Measurements from ENCODE around the gene TIMM17B. TPM values are rescaled to one million over a fixed set of nuclear protein-coding genes. Genes with fewer than 3 reads are reported as not detected.
A peak's percentile ranks its signal among the peaks of the same experiment; 100 is the strongest.

Gene TIMM17B
- total RNA-seq, 5 donors from 2014 or later (not counting 1 experiment from before 2014, with no cell fraction given) = 40.5 to 52.1 (median 49.3) TPM

GRCh38 chrX:48914593-48915493 is 17.3 kb upstream of the TIMM17B start:
- WGBS (ENCODE audit: insufficient coverage) = 71% methylated on average over 5 of the region's 13 CpGs

GRCh38 chrX:48913605-48914366 is 16.2 kb upstream of the TIMM17B start:
- H3K9me3 Mint-ChIP-seq = no peaks in the 10 kb centered on the region
- Histone ChIP-seq H3K4me1 (ENCODE audit: control insufficient read depth in 1 of 2, extremely low read depth in 1 of 2, insufficient read depth in 2 of 2, low read length in 2 of 2) (peaks cover 2 to 59% of the 10 kb centered on the region in 2 experiments), H3K36me3 (ENCODE audit: control insufficient read depth in 2 of 2, extremely low read depth in 1 of 2, insufficient read depth in 1 of 2, low read length in 1 of 2) (peaks cover 0 to 47% of the 10 kb centered on the region in 2 donors), H3K27ac (ENCODE audit: low read length) (peak overlapping the region; percentile 18), H3K9me3 (no peaks in the 10 kb centered on the region), H3K27me3 (replicated peaks in 1 of 2; ENCODE audit: control insufficient read depth in 2 of 2, extremely low read depth in 1 of 2, insufficient read depth in 2 of 2, low read length in 1 of 2) (no peaks in the 10 kb centered on the region), H3K4me3 (ENCODE audit: control insufficient read depth in 1 of 2, extremely low read depth in 1 of 2, low read length in 1 of 2) (no peak overlapping the region)
- ATAC-seq (replicated peaks in 1 of 4) (no peak), DNase-seq (no peak)
- peaks cover 26% of the 10 kb centered on the region for H3K36me3 Mint-ChIP-seq
- ChIA-PET CTCF (no interaction called here), POLR2A (interaction anchor here (0.7 kb wide), 2 partner anchors 12 to 259 kb away, joined by 5 to 11 read pairs; no protein-coding TSS in a partner anchor)
- H3K4me3 Mint-ChIP-seq = peak overlapping the region; percentile 86 to 97 (median 96)
- H3K27me3 Mint-ChIP-seq = peaks cover 0 to 7% of the 10 kb centered on the region in 2 donors
- H3K4me1 Mint-ChIP-seq = peaks cover 54 to 63% (median 61%) of the 10 kb centered on the region in 3 donors
- H3K27ac Mint-ChIP-seq = peak overlapping the region; percentile 67 to 77
- 86% methylated on average over 1 of the region's 5 CpGs for WGBS (ENCODE audit: insufficient coverage)

More at GRCh38 chrX:48914593-48915493, 17.3 kb upstream of the TIMM17B start:
- POLR2A ChIA-PET = interaction anchor here in 1 of 2 donors (0.6 kb wide), 1 partner anchor 8 kb away, joined by 3 read pairs; no protein-coding TSS in a partner anchor
- Histone ChIP-seq H3K4me3 (ENCODE audit: control insufficient read depth in 1 of 2, extremely low read depth in 1 of 2, low read length in 1 of 2) (peak overlapping the region; percentile 46 to 98), H3K36me3 (ENCODE audit: control insufficient read depth in 2 of 2, extremely low read depth in 1 of 2, insufficient read depth in 1 of 2, low read length in 1 of 2) (peaks cover 0 to 42% of the 10 kb centered on the region in 2 donors), H3K27ac (ENCODE audit: low read length) (no peak overlapping the region), H3K9me3 (no peaks in the 10 kb centered on the region), H3K4me1 (ENCODE audit: control insufficient read depth in 1 of 2, extremely low read depth in 1 of 2, insufficient read depth in 2 of 2, low read length in 2 of 2) (peaks cover 4 to 62% of the 10 kb centered on the region in 2 experiments), H3K27me3 (replicated peaks in 1 of 2; ENCODE audit: control insufficient read depth in 2 of 2, extremely low read depth in 1 of 2, insufficient read depth in 2 of 2, low read length in 1 of 2) (no peaks in the 10 kb centered on the region)
- no peaks in the 10 kb centered on the region for H3K9me3 Mint-ChIP-seq
- H3K4me1 Mint-ChIP-seq = peaks cover 58 to 71% (median 65%) of the 10 kb centered on the region in 3 donors
- peaks cover 26% of the 10 kb centered on the region for H3K36me3 Mint-ChIP-seq
- ATAC-seq (replicated peaks in 1 of 4) (no peak), DNase-seq (no peak)
- H3K27ac Mint-ChIP-seq = peak overlapping the region; percentile 7 to 77
- CTCF ChIA-PET = interaction anchor here in 1 of 2 donors (1.8 kb wide), 1 partner anchor 25 kb away, joined by 5 read pairs; no protein-coding TSS in a partner anchor
- peak overlapping the region; percentile 86 to 97 (median 96) for H3K4me3 Mint-ChIP-seq
- H3K27me3 Mint-ChIP-seq = peaks cover 0 to 7% of the 10 kb centered on the region in 2 donors

- peaks cover 2 to 55% of the 10 kb centered on the region in 2 experiments for H3K4me1 ChIP-seq (ENCODE audit: control insufficient read depth in 1 of 2, extremely low read depth in 1 of 2, insufficient read depth in 2 of 2, low read length in 2 of 2)
- peaks cover 49 to 59% (median 54%) of the 10 kb centered on the region in 3 donors for H3K4me1 Mint-ChIP-seq
- CTCF ChIA-PET = interaction anchor here (0.6 to 1.3 kb wide), 8 partner anchors 26 to 443 kb away, joined by 3 to 8 read pairs (median 5); no protein-coding TSS in a partner anchor
Measured at GRCh38 chrX:48911412-48912182, 14.0 kb upstream of the TIMM17B start, which contains the start of gene SLC35A2. Gene SLC35A2 (minus strand): TSS chrX:48911646. CDS start chrX:48911636, 10 bp downstream.

GRCh38 chrX:48910926-48911411 is 13.4 kb upstream of the TIMM17B start:
- Mint-ChIP-seq H3K9me3 (no peaks in the 10 kb centered on the region), H3K36me3 (peaks cover 15% of the 10 kb centered on the region), H3K27me3 (peaks cover 0 to 11% of the 10 kb centered on the region in 2 donors), H3K27ac (peak overlapping the region; percentile 92 to 93), H3K4me1 (peaks cover 46 to 57% (median 54%) of the 10 kb centered on the region in 3 donors), H3K4me3 (peak overlapping the region; percentile 86 to 94 (median 88))
- DNase-seq (no peak), ATAC-seq (replicated peaks in 1 of 4) (peak in 3 of 4 experiments; percentile 1 to 5 (median 2))
- peaks cover 1 to 50% of the 10 kb centered on the region in 2 experiments for H3K4me1 ChIP-seq (ENCODE audit: control insufficient read depth in 1 of 2, extremely low read depth in 1 of 2, insufficient read depth in 2 of 2, low read length in 2 of 2)
- H3K9me3 ChIP-seq = no peaks in the 10 kb centered on the region
- ChIA-PET POLR2A (interaction anchor here (1.0 to 2.2 kb wide), 3 partner anchors 13 to 26 kb away, joined by 5 to 16 read pairs (median 8); partner anchors contain the start of genes PQBP1 (in 2 of the 2) and TIMM17B (in 2 of the 2)), CTCF (interaction anchor here in 1 of 2 donors (0.7 to 1.3 kb wide), 3 partner anchors 26 to 35 kb away, joined by 3 to 8 read pairs (median 5); no protein-coding TSS in a partner anchor)
- WGBS (ENCODE audit: insufficient coverage) = 0% methylated on average over 3 of the region's 12 CpGs
- H3K27ac ChIP-seq (ENCODE audit: low read length) = peak overlapping the region; percentile 74
- no peaks in the 10 kb centered on the region for H3K27me3 ChIP-seq (replicated peaks in 1 of 2; ENCODE audit: control insufficient read depth in 2 of 2, extremely low read depth in 1 of 2, insufficient read depth in 2 of 2, low read length in 1 of 2)
- H3K4me3 ChIP-seq (ENCODE audit: control insufficient read depth in 1 of 2, extremely low read depth in 1 of 2, low read length in 1 of 2) = peak overlapping the region; percentile 68 to 85
- H3K36me3 ChIP-seq (ENCODE audit: control insufficient read depth in 2 of 2, extremely low read depth in 1 of 2, insufficient read depth in 1 of 2, low read length in 1 of 2) = peaks cover 5 to 41% of the 10 kb centered on the region in 2 donors

More at GRCh38 chrX:48911412-48912182, 14.0 kb upstream of the TIMM17B start, which contains the start of gene SLC35A2:
- Mint-ChIP-seq H3K4me3 (peak within 1 kb of the TSS; percentile 86 to 94 (median 88)), H3K27me3 (peaks cover 0 to 11% of the 10 kb centered on the region in 2 donors), H3K36me3 (peaks cover 15% of the 10 kb centered on the region), H3K27ac (peak within 1 kb of the TSS; percentile 92 to 93), H3K9me3 (no peaks in the 10 kb centered on the region)
- WGBS (ENCODE audit: insufficient coverage) = 0% methylated on average over 34 of the region's 60 CpGs
- DNase-seq = peak; percentile 71 to 91 (median 87)
- Histone ChIP-seq H3K27me3 (replicated peaks in 1 of 2; ENCODE audit: control insufficient read depth in 2 of 2, extremely low read depth in 1 of 2, insufficient read depth in 2 of 2, low read length in 1 of 2) (no peaks in the 10 kb centered on the region), H3K36me3 (ENCODE audit: control insufficient read depth in 2 of 2, extremely low read depth in 1 of 2, insufficient read depth in 1 of 2, low read length in 1 of 2) (peaks cover 0 to 42% of the 10 kb centered on the region in 2 donors), H3K9me3 (no peaks in the 10 kb centered on the region), H3K4me3 (ENCODE audit: control insufficient read depth in 1 of 2, extremely low read depth in 1 of 2, low read length in 1 of 2) (peak within 1 kb of the TSS; percentile 68 to 85), H3K27ac (ENCODE audit: low read length) (peak within 1 kb of the TSS; percentile 74)
- ATAC-seq (replicated peaks in 1 of 4) = peak; percentile 76 to 83 (median 78)
- POLR2A ChIA-PET = interaction anchor here (0.9 to 2.2 kb wide), 6 partner anchors 10 to 28 kb away, joined by 3 to 16 read pairs (median 4); partner anchors contain the start of genes PQBP1 (in 2 of the 2) and TIMM17B (in 2 of the 2)

GRCh38 chrX:48909703-48910294 is 12.2 kb upstream of the TIMM17B start:
- POLR2A ChIA-PET = no interaction called here
- peaks cover 39 to 45% (median 45%) of the 10 kb centered on the region in 3 donors for H3K4me1 Mint-ChIP-seq
- WGBS (ENCODE audit: insufficient coverage) = no CpG with 5 or more reads among the region's 17 CpGs
- no peak overlapping the region for H3K27ac Mint-ChIP-seq
- Histone ChIP-seq H3K27me3 (replicated peaks in 1 of 2; ENCODE audit: control insufficient read depth in 2 of 2, extremely low read depth in 1 of 2, insufficient read depth in 2 of 2, low read length in 1 of 2) (no peaks in the 10 kb centered on the region), H3K4me1 (ENCODE audit: control insufficient read depth in 1 of 2, extremely low read depth in 1 of 2, insufficient read depth in 2 of 2, low read length in 2 of 2) (peaks cover 0 to 39% of the 10 kb centered on the region in 2 experiments), H3K9me3 (no peaks in the 10 kb centered on the region), H3K27ac (ENCODE audit: low read length) (no peak overlapping the region), H3K36me3 (ENCODE audit: control insufficient read depth in 2 of 2, extremely low read depth in 1 of 2, insufficient read depth in 1 of 2, low read length in 1 of 2) (peaks cover 6 to 36% of the 10 kb centered on the region in 2 donors), H3K4me3 (ENCODE audit: control insufficient read depth in 1 of 2, extremely low read depth in 1 of 2, low read length in 1 of 2) (no peak overlapping the region)
- ATAC-seq (replicated peaks in 1 of 4) (no peak), DNase-seq (no peak)
- peaks cover 13% of the 10 kb centered on the region for H3K36me3 Mint-ChIP-seq
- H3K9me3 Mint-ChIP-seq = no peaks in the 10 kb centered on the region
- H3K27me3 Mint-ChIP-seq = peaks cover 0 to 11% of the 10 kb centered on the region in 2 donors
- H3K4me3 Mint-ChIP-seq = peak overlapping the region in 1 of 3 donors; percentile 86
- CTCF ChIA-PET = no interaction called here

All from T-cell (primary cell).